Colonic mucosa (tissue), 4 donors: Measurements from ENCODE around the gene ELP6. TPM values are rescaled to one million over a fixed set of nuclear protein-coding genes. Genes with fewer than 3 reads are reported as not detected.
A peak's percentile ranks its signal among the peaks of the same experiment; 100 is the strongest.
"Not testable (repeated sequence)": the region's sequence is repeated elsewhere in the genome, so short reads cannot be mapped to it uniquely, and the experiment has no call there.

ENCODE experiments used
- DNase-seq: peaks from one replicate; pipeline ENCODE4 v3.0.0-alpha.2; 2020
- H3K27ac ChIP-seq: fragments of 200-600 bp; one replicate; pipeline ENCODE4 v1.8.0; 2021
- H3K27me3 ChIP-seq: fragments of 200-600 bp; one replicate; pipeline ENCODE4 v1.8.0; 2021
- H3K36me3 ChIP-seq: fragments of 200-600 bp; one replicate; pipeline ENCODE4 v1.8.0; 2021
- H3K4me1 ChIP-seq: fragments of 200-600 bp; one replicate; pipeline ENCODE4 v1.8.0; 2021; ENCODE audit warnings: mild to moderate bottlenecking
- H3K4me3 ChIP-seq: fragments of 200-600 bp; one replicate; pipeline ENCODE4 v1.8.0; 2021
- H3K9ac ChIP-seq, 2 donors: one replicate each; pipeline ENCODE4 v1.7.0; 2013; ENCODE audit warnings: control low read depth in 2 of 2, low read depth in 2 of 2, low read length in 2 of 2
- H3K9me3 ChIP-seq: fragments of 200-600 bp; one replicate; pipeline ENCODE4 v1.8.0; 2021
- intact Hi-C: fragments of 100-400 bp; cut with DNase I; formaldehyde crosslinking; loops from one replicate; pipeline ENCODE4 v1.14.1; 2022
- total RNA-seq, 2 donors: library from RNA; stranded (reverse); fragmentation: NEBNext Ultra II Directional in 1 of 2; extraction: Animal tissue kit (Norgen Biotek cat#: 25700) in 1 of 2; gene quantifications; one replicate each; pipeline ENCODE4 v1.2.1, GENCODE V29; 2021
- TF ChIP-seq, protein P1 (sequence below): fragments of 200-600 bp; IDR thresholded peaks from one replicate; pipeline ENCODE4 v1.8.0; 2022; ENCODE audit warnings: antibody characterized with exemption, mild to moderate bottlenecking
- donor health status: healthy.
- donor health status: DM: no; HTN: no; CAD: no.
- donor health status: DM: no; HTN: no; CAD: no.

ELP6 gene
- total RNA-seq, 2 donors from 2014 or later, result 16.1 to 37.6 TPM

DNA sequence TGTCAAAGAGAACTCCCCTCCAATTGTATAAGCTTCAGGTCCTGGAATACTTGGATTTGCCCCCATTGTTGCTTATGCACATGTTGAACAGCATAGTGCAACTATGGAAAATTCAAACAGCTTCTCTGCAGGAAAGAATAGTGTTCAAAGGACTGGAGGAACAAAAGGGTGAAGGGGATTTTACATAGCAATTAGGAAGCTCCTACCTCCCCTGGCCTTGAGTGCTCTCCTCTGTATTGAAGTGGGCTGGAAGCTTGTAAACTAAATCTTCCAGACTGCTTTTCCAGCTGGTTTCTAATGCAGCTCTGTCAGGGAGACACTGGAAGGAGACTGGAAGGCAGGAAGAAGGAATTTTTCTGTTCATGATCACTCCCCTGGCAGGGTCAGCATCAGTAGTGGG, 7.2 kb upstream of the ELP6 start:
- DNase-seq, result no peak
- H3K4me1 ChIP-seq, result peaks cover 4% of the 10 kb centered on the region
- H3K27me3 ChIP-seq, result no peaks in the 10 kb centered on the region
- H3K9me3 ChIP-seq, result no peaks in the 10 kb centered on the region
- no peaks in the 10 kb centered on the region for H3K36me3 ChIP-seq
- no peak overlapping the region for H3K9ac ChIP-seq
- intact Hi-C loops, result no loop called here
- TF ChIP-seq, protein P1, sequence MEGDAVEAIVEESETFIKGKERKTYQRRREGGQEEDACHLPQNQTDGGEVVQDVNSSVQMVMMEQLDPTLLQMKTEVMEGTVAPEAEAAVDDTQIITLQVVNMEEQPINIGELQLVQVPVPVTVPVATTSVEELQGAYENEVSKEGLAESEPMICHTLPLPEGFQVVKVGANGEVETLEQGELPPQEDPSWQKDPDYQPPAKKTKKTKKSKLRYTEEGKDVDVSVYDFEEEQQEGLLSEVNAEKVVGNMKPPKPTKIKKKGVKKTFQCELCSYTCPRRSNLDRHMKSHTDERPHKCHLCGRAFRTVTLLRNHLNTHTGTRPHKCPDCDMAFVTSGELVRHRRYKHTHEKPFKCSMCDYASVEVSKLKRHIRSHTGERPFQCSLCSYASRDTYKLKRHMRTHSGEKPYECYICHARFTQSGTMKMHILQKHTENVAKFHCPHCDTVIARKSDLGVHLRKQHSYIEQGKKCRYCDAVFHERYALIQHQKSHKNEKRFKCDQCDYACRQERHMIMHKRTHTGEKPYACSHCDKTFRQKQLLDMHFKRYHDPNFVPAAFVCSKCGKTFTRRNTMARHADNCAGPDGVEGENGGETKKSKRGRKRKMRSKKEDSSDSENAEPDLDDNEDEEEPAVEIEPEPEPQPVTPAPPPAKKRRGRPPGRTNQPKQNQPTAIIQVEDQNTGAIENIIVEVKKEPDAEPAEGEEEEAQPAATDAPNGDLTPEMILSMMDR, result no peak
- no peak overlapping the region for H3K27ac ChIP-seq
- no peak overlapping the region for H3K4me3 ChIP-seq

DNA sequence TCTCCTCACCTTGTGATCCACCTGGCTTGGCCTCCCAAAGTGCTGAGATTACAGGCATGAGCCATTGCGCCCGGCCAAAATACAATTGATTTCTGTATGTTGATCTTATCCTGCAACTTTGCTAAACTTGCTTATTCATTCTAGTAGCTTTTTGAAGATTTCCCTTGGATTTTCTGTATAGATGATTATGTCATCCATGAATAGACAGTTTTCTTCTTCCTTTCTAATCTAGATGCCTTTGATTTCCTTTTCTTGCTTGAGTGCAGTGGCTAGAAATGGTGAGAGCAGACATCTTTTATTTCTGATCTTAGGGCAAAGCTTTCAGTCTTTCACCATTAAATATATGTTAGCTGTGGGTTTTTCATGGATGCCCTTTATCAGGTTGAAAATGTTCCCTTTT, 4.4 kb upstream of the ELP6 start:
- Histone ChIP-seq H3K36me3 (no peaks in the 10 kb centered on the region), H3K9ac (no peak overlapping the region), H3K27ac (no peak overlapping the region), H3K4me3 (no peak overlapping the region), H3K4me1 (peaks cover 4% of the 10 kb centered on the region), H3K27me3 (no peaks in the 10 kb centered on the region), H3K9me3 (no peaks in the 10 kb centered on the region)
- no peak for DNase-seq
- TF ChIP-seq, protein P1, result no peak
- intact Hi-C loops, result no loop called here

DNA sequence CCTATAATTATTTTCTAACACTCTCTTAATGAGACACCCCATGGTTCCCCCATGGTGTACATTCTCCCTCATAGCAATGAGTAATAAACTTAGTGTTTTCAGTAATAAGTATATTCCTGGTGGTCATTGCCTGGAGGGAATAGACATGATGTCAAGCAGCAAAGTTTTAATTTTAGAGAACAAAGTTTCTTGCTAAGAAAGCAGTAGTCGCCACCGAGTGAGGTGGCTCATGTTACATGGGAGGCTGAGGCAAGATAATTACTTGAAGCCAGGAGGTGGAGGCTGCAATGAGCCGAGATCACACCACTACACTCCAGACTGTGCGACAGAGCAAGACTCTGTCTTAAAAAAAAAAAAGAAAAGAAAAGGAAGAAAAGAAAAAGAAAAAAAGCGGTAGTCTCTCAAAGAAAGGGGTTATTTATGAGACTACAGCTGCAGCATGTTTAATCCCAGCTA, 2.4 kb upstream of the ELP6 start:
- H3K9me3 ChIP-seq, result no peaks in the 10 kb centered on the region
- H3K4me1 ChIP-seq, result no peaks in the 10 kb centered on the region
- no peak overlapping the region for H3K4me3 ChIP-seq
- no peaks in the 10 kb centered on the region for H3K36me3 ChIP-seq
- intact Hi-C loops, result no loop called here
- TF ChIP-seq, protein P1, result no peak
- no peak overlapping the region for H3K9ac ChIP-seq
- no peaks in the 10 kb centered on the region for H3K27me3 ChIP-seq
- H3K27ac ChIP-seq, result no peak overlapping the region
- no peak for DNase-seq

DNA sequence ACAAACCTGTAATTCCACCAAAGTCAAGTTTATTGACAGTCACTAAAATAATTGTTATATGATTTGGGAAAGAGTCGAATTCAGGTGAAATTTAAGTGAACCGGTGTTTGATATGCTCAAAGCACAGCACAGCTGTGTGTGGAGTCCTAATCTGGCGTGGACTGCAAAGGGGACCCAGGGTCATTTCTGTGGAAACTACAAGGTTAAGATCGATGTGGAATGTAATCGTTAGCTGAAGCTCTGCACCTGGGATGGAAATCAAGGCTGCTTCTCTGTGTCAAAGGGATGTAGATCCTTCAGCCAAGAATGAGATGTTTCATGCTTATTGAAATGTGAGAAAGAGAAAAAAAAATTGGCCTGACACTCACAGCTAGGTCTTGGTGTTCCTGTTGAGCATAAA, 1.6 kb upstream of the ELP6 start:
- no peaks in the 10 kb centered on the region for H3K36me3 ChIP-seq
- no peak overlapping the region for H3K27ac ChIP-seq
- H3K9ac ChIP-seq, result no peak overlapping the region
- intact Hi-C loops, result no loop called here
- H3K4me1 ChIP-seq, result no peaks in the 10 kb centered on the region
- TF ChIP-seq, protein P1, result no peak
- DNase-seq, result no peak
- H3K27me3 ChIP-seq, result no peaks in the 10 kb centered on the region
- no peaks in the 10 kb centered on the region for H3K9me3 ChIP-seq
- no peak overlapping the region for H3K4me3 ChIP-seq

DNA sequence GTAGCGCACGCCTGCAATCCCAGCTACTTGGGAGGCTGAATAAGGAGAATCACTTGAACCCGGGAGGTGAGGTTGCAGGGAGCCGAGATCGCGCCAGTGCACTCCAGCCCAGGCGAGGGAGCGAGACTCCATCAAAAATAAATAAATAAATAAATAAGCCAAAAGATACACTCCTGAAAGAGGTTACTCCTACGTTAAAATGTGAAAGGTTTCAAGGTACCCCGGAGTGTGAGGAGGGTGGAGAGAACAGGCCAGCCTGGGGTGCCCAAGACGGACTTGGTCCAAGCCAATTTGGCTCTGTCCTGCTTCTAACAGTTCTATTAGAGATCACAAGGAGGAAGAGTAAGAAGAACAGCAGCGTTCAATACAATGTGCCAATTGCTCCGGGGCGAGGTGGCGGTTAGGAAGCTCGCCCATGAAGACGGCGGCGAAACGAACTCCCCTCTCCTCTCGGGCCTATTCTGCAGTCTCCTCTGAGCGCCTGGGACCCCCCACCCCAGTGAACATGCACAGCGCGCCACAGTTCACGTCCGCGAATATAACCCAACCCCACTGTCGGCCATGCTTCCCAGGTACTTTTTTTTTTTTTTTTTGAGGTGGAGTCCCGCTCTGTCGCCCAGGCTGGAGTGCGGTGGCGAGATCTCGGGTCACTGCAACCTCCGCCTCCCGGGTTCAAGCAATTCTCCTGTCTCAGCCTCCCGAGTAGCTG, 942 bp downstream of the ELP6 start:
- TF ChIP-seq, protein P1, result no peak
- no peaks in the 10 kb centered on the region for H3K4me1 ChIP-seq
- DNase-seq, result peak; percentile 42
- H3K27me3 ChIP-seq, result no peaks in the 10 kb centered on the region
- H3K9me3 ChIP-seq, result no peaks in the 10 kb centered on the region
- peak overlapping the region; percentile 97 for H3K27ac ChIP-seq
- H3K9ac ChIP-seq, result peak overlapping the region; percentile 67 to 71
- no peaks in the 10 kb centered on the region for H3K36me3 ChIP-seq
- H3K4me3 ChIP-seq, result peak overlapping the region; percentile 84
- intact Hi-C loops, result no loop called here

DNA sequence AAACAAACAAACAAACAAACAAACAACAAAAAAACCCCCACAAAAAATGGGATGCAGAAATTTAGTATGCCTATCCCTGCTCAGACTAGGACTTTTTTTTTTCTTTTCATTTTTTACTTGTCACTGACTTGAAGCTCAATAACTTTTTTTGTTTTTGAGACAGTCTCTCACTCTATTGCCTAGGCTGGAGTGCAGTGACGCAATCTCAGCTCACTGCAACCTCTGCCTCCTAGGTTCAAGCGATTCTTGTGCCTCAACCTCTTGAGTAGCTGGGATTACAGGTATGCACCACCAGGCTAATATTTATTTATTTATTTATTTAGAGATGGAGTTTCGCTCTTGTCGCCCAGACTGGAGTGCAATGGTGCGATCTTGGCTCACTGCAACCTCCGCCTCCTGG, 8.2 kb downstream of the ELP6 start:
- H3K36me3 ChIP-seq, H3K4me1 ChIP-seq, H3K9ac ChIP-seq, H3K27ac ChIP-seq, DNase-seq, H3K27me3 ChIP-seq, intact Hi-C loops, H3K9me3 ChIP-seq, H3K4me3 ChIP-seq: not testable (repeated sequence)
